Measurements from ENCODE around the gene USPL1.

GRCh38 chr13:30624630-30625029, 6.9 kb downstream of the USPL1 start:
- TF ChIP-seq POLR2A (IDR thresholded peaks at IDR 0.05) (no peak), CTCF (IDR thresholded peaks at IDR 0.05) (no peak)
